ENCODE results near the gene ACTN4.

The ACTN4 gene

GRCh38 chr19:38665219-38665931 is 17.9 kb downstream of the ACTN4 start:
- peak overlapping the region; percentile 97 to 99 (median 97) for H3K27ac Mint-ChIP-seq
- peaks cover 96% of the 10 kb centered on the region for H3K4me1 Mint-ChIP-seq
- TF ChIP-seq CTCF (IDR thresholded peaks at IDR 0.05; ENCODE audit: unreplicated experiment in 3 of 3) = no peak
- H3K36me3 Mint-ChIP-seq (ENCODE audit: low read depth) = peaks cover 7% of the 10 kb centered on the region
- no peaks in the 10 kb centered on the region for H3K27me3 Mint-ChIP-seq (ENCODE audit: low read depth)
- no peaks in the 10 kb centered on the region for H3K9me3 Mint-ChIP-seq
- H3K4me3 Mint-ChIP-seq = peak overlapping the region; percentile 33 to 72 (median 60)

DNA sequence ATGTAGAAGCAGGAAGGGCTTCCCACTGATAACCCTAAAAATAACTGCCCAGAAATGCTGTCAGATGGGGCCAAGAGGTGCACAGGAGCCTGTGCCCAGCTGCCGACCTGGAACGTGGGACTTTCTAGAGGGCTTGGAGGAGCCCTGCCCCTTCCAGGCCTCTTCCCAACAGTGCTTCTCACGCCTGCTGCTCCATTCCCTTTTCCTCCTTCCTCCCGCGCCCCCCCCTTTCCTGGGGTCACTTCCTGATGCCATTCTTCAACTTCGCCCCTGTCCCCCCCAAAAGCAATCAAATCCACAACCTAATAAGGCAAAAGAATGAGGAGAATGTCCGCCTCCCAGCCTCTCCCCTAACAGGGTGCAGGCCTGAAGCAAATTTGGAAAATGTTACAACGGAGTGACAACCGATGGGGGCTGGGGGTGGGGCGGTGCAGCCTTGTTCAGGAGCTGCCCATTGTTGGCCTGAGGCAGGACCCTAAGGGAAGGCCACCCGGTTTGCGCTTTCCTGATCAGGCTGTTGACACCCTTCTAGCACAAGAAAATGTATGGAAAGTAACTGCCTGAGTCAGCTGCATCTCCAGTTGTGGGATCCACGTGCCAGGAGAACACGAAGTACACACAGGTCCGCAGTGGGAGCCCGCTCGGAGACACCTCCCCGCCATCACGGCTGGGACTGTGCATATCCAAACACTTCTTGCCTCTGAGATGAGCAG is 18.7 kb downstream of the ACTN4 start:
- H3K36me3 Mint-ChIP-seq (ENCODE audit: low read depth) = peaks cover 5% of the 10 kb centered on the region

GRCh38 chr19:38666663-38667511 is 19.4 kb downstream of the ACTN4 start:
- TF ChIP-seq CTCF (IDR thresholded peaks at IDR 0.05; ENCODE audit: unreplicated experiment in 3 of 3) = no peak
- no peaks in the 10 kb centered on the region for H3K9me3 Mint-ChIP-seq
- peaks cover 95% of the 10 kb centered on the region for H3K4me1 Mint-ChIP-seq
- peaks cover 3% of the 10 kb centered on the region for H3K36me3 Mint-ChIP-seq (ENCODE audit: low read depth)
- H3K27ac Mint-ChIP-seq = peak overlapping the region; percentile 96 to 99 (median 97)
- no peaks in the 10 kb centered on the region for H3K27me3 Mint-ChIP-seq (ENCODE audit: low read depth)
- peak overlapping the region; percentile 33 to 72 (median 57) for H3K4me3 Mint-ChIP-seq

More for the DNA sequence above, 18.7 kb downstream of the ACTN4 start:
- no peak for TF ChIP-seq CTCF (IDR thresholded peaks at IDR 0.05; ENCODE audit: unreplicated experiment in 3 of 3)
- no peaks in the 10 kb centered on the region for H3K27me3 Mint-ChIP-seq (ENCODE audit: low read depth)
- H3K27ac Mint-ChIP-seq = peak overlapping the region; percentile 96 to 99 (median 97)
- H3K4me1 Mint-ChIP-seq = peaks cover 93% of the 10 kb centered on the region
- H3K4me3 Mint-ChIP-seq = peak overlapping the region; percentile 33 to 72 (median 60)
- H3K9me3 Mint-ChIP-seq = no peaks in the 10 kb centered on the region

DNA sequence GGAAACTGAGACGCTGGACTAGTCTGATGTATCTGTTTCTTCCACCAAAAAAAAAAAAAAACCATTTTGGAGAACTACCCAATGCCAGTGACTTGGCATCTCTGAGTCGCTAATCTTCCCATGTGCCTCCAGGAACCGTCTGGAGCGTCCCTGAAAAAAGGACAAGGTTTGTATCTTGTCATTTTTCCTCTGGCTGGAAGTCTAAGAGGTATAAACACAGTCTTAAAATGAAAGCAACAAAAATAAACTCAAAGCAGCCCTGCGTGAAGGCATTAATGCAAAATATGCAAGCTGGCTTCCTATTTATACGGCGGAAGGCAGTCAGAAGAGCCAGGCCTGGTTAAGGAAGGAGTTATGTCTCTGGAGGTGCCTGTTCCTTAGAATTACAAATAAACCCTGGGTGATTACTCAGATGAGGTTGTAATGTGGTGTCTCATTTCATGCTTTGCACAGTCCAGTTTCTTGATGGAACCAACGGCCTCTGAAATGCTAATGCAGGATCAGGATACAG is 20.3 kb downstream of the ACTN4 start:
- H3K27me3 Mint-ChIP-seq (ENCODE audit: low read depth) = no peaks in the 10 kb centered on the region
- no peak for TF ChIP-seq CTCF (IDR thresholded peaks at IDR 0.05; ENCODE audit: unreplicated experiment in 3 of 3)
- peak overlapping the region; percentile 96 to 99 (median 97) for H3K27ac Mint-ChIP-seq
- H3K9me3 Mint-ChIP-seq = no peaks in the 10 kb centered on the region
- peaks cover 3% of the 10 kb centered on the region for H3K36me3 Mint-ChIP-seq (ENCODE audit: low read depth)
- H3K4me1 Mint-ChIP-seq = peaks cover 88% of the 10 kb centered on the region
- peak overlapping the region; percentile 19 to 63 (median 21) for H3K4me3 Mint-ChIP-seq

DNA sequence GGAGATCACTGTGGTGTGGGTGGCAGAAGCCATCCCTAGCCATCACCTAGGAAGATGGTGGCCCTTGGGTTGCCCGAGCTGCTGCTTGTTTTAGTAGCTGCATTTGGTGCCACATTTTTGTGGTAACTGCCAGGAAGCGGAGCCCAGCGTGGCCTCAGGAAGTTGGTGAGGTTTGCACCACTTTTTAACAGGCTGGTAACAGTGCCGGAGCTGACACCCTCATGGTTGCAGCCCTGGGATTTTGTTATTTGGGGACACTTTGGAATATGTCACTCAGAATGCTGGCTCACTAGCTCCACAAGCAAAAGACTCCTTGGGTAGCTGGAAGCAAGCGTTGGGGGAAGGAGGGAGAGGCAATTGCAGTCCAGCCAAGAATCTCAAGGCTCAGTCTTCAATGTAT is 22.1 kb downstream of the ACTN4 start:
- peak overlapping the region in 1 of 3 experiments; percentile 34 for H3K4me3 Mint-ChIP-seq
- peaks cover 3% of the 10 kb centered on the region for H3K36me3 Mint-ChIP-seq (ENCODE audit: low read depth)
- H3K4me1 Mint-ChIP-seq = peaks cover 78% of the 10 kb centered on the region
- no peaks in the 10 kb centered on the region for H3K9me3 Mint-ChIP-seq
- H3K27ac Mint-ChIP-seq = peak overlapping the region; percentile 96 to 99 (median 97)
- H3K27me3 Mint-ChIP-seq (ENCODE audit: low read depth) = no peaks in the 10 kb centered on the region
- no peak for TF ChIP-seq CTCF (IDR thresholded peaks at IDR 0.05; ENCODE audit: unreplicated experiment in 3 of 3)
